Measurements from ENCODE around the gene JAKMIP1.

DNA sequence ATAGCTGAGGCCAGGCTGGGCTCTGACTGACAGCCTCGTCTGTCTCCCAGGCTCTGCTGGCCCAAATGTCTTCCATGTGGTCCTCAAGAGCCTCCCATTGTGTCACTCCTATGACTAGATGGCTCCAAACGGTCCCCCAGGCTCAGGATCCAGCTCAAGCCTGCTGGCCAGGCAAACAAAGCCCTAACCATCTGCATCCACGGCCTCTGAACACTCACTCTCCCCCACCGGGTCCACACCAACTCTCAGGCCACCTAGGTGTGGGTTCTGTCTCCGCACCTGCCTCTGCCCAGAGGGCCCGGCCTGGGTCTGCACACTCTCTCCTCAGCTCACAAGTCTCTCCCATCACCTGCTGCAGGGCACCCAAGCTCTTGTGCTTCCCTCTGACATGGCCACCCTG is 52.9 kb downstream of the JAKMIP1 start:
- TF ChIP-seq, protein P1, sequence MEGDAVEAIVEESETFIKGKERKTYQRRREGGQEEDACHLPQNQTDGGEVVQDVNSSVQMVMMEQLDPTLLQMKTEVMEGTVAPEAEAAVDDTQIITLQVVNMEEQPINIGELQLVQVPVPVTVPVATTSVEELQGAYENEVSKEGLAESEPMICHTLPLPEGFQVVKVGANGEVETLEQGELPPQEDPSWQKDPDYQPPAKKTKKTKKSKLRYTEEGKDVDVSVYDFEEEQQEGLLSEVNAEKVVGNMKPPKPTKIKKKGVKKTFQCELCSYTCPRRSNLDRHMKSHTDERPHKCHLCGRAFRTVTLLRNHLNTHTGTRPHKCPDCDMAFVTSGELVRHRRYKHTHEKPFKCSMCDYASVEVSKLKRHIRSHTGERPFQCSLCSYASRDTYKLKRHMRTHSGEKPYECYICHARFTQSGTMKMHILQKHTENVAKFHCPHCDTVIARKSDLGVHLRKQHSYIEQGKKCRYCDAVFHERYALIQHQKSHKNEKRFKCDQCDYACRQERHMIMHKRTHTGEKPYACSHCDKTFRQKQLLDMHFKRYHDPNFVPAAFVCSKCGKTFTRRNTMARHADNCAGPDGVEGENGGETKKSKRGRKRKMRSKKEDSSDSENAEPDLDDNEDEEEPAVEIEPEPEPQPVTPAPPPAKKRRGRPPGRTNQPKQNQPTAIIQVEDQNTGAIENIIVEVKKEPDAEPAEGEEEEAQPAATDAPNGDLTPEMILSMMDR (IDR thresholded peaks at IDR 0.05): no peak
- no peak for TF ChIP-seq POLR2A (IDR thresholded peaks at IDR 0.05)

Measured in breast epithelium (tissue), 3 donors.